Left hindlimb (tissue), 1 donor: ENCODE measurements around the gene GJB2.

Source experiments
- DNase-seq: peaks from one replicate; pipeline ENCODE4 v3.0.0-alpha.2; 2018

Gene GJB2

DNA sequence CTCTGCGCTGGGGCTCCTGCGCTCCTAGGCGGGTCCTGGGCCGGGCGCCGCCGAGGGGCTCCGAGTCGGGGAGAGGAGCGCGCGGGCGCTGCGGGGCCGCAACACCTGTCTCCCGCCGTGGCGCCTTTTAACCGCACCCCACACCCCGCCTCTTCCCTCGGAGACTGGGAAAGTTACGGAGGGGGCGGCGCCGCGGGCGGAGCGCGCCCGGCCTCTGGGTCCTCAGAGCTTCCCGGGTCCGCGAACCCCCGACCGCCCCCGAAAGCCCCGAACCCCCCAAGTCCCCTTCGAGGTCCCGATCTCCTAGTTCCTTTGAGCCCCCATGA, at the start of gene GJB2:
Gene GJB2 (minus strand): TSS at position 103 of the 326 bp plus-strand sequence. CDS start 3,357 bp downstream, outside the sequence.
- no peak for DNase-seq

GRCh38 chr13:20241593-20241992, 48.9 kb upstream of the GJB2 start:
- DNase-seq, result no peak

DNA sequence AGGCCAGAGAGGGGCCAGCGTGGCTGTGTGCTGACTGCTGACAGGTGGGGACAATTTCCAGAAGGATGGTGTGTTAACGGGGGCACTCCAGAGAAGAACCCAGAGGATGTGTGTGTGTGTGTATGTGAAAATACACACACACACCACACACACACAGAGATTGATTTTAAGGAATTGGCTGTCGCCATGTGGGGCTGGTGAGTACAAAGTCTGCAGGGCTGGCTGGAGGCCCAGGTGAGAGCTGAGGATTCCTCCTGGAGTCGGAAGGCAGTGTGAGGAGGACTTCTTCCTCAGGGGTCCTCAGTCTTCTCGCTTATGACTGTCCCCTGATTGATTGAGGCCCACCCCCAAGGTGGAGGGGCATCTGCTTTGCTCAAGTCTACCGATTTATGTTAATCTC, 47.0 kb upstream of the GJB2 start:
- no peak for DNase-seq

DNA sequence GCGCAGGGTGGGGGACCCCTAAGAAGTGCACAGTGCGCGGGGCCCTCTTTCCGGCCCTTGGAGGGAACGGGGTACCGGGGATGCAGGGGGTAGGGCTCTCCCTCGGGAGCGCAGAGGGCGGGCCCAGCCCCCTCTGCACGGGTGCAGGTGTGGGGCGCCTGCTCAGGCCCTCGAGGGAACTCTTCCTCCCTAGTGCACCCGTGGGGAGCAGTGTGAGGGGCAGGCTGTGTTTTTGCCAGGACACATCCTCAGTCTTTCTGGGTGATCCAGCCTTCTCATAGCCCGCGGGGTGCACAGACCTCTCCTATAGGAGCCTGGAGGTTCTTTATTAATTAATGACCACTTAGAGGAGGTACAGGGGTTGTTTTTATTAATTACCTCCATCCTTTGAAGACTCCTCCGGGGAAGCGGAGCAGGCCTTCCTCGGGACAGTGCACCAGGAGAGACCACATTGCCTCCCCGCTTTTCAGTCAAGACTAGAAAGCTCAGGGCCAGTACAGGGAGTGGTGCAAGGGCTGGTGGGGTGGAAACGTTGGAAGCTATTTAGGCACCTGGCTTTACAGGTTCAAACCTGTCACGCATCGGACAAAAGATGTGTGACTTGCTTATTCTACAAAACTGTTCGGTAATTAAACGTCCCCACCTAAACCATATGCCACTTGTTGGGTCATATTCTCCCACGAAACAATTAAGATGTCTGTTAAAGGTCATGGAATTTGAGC, 40.0 kb upstream of the GJB2 start:
- DNase-seq, result no peak

DNA sequence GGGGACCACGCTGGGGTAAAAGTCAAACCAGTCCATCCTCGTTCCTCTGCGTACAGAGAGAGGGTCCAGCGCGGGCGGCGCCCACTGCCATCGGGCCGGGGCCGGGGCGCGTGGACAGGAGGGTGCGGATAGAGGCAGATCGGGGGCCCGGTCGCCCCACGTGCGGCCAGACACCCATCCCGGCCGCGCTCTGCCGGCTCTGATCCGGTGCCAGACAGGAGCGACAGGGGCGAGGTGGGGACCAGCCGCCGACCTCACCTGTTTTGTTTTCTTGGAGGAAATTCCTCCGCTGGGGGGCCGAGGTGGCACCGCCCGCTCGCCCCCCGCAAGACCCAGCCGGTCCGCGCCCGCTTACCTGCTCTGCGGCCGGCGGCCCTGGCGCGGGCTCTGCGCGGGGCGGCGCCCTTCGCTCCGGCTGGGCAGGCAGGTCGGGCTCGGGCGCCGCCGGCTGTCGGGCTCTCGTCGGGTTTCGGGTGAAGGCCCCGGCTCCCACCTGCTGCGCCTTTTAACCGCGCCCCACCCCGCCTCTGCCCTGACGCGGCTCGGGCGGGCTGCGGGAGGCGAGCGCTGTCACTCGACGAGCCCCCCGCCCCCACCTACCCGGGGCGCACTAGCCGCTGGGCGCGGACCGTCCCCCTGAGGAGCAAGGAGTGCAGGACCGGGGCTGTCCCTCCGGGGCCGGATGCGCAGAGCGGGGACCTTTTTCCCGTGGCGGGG, 39.3 kb upstream of the GJB2 start, which contains the start of gene GJB6:
Gene GJB6 (minus strand): TSS at position 481 of the 717 bp plus-strand sequence. CDS start 8,839 bp downstream, outside the sequence.
- DNase-seq, result no peak

GRCh38 chr13:20230913-20231838, 38.4 kb upstream of the GJB2 start:
- no peak for DNase-seq

DNA sequence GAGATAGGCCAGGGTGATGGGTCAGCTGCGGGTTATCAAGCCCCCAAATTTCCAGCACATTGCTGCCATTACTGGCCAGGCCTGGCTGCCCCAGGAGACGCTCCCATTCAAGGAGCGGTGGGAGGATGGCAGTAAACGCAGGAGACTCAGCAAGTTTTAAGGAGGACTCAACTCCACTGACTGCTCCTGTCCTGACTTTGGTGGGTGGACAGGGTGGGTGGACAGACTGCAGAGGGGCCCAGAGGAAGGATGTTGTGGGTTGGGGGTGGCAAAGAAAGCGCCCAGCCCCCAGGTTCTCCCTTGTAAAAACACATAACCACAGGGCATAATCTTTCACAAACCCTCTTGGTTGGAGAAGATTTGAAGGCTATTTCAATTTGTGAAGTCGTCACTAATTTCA, 35.0 kb upstream of the GJB2 start:
- DNase-seq, result no peak

DNA sequence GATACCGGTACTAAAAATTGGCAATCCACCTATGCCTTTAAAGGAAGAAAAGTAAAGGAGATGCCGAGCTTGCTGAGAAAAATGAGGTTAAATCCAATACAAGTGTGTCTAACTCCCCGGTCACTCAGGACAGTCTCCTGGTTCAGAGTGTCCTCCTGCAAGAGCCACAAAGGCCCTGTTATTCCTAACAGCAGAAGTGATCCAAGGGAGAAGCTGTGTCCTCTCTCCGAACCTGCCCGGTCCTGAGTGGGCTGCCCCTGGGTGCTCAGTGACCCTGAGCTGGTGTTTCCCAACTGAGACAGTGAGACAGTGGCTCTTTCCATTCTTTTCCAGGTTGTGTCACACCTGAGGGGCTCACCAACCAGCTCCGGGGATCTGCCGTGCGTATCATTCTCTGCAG, 34.5 kb upstream of the GJB2 start:
- no peak for DNase-seq

- no peak for DNase-seq
These were observed 29.8 kb upstream of the GJB2 start for GRCh38 chr13:20222553-20222952.

GRCh38 chr13:20221772-20222171, 29.0 kb upstream of the GJB2 start:
- no peak for DNase-seq

DNA sequence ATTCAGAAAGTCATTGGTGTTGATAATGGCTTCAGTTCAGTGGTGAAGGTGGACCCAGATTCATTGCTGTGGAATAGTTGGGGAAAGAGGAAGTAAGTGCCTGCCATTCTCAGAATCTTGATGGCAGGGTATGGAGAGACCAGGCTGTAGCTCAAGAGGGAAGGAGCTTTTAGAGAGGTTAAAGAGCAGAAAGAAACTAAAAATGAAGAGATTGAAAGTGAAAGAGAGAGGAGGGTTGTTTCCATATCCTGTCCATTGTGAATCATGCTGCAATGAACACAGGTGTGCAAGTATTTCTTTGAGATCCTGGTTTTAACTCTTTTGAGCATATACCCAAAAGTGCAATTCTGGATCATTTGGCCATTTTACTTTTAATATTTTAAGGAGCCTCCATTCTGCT, 26.8 kb upstream of the GJB2 start:
- DNase-seq, result no peak

DNA sequence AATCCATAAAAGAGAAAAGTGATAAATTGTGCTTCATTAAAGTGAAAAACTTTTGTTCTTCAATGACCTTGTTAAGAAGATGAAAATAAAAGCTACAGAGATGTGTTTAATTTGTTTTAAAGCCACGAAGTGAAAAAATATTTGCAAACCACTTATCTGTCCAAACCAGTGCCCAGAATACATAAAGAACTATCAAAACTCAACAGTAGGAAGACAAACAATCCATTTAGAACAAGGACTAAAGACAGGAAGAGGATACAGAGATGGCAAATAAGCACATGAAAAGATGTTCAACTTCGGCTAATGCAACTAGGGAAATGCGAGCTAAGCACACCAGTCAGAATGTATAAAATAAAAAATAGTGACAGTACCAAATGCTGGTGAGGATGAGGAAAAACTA, 24.4 kb upstream of the GJB2 start:
- no peak for DNase-seq

GRCh38 chr13:20209948-20210347, 17.2 kb upstream of the GJB2 start:
- DNase-seq, result no peak

- no peak for DNase-seq
These were observed 14.0 kb upstream of the GJB2 start for GRCh38 chr13:20206698-20207235.

DNA sequence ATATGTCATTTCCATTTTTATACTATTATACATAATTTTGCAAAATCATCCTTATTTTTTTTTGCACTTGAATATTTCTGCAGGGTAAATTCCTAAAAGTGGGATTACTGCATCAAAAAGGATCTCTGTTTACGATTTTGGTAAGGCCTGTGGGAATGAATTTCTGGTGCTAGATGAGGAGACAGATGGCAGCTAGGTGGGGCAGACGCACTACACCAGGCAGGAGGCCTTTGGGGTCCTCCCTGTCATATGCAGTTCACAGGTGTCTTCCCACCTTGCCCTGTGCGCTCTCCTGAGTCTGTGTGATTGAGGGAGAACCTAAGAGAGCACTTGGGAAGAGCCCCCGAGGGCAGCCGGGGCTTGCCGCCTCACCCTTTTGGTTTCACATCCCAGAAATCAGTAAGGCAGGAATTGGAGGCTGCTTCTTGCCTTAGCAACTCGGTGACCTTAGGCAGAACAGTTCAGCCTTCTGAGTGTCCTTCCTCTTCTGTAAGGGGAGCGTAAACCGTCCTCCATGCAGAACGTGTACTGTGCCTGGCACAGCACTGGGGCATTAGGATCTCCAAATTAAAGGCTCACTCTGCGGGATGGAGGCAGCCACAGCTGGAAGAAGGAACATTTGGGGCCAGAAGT, 13.4 kb upstream of the GJB2 start:
- DNase-seq, result no peak

DNA sequence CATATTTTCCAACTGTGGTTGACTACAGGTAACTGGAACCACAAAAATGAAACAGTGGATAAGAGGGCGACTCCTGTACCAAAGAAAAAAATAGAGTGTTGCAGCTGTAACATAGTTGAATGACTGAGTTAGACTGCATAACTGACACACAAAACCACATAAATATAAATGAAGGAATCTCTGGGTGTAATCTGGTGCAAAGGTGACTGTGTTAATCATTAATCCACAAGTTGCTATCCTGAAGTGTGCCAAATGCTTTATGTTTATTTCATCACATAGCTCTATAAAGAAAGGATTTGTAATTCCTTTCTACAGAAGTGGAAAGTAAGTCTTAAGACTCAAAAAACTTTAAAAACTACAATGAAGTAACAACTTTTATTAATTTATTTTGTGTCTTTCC, 6.0 kb upstream of the GJB2 start:
- DNase-seq, result no peak

- DNase-seq, result no peak
These were observed 4.7 kb upstream of the GJB2 start for GRCh38 chr13:20197361-20197834.

GRCh38 chr13:20195801-20196200, 3.1 kb upstream of the GJB2 start:
- DNase-seq, result no peak

- DNase-seq, result no peak
These were observed 1.3 kb upstream of the GJB2 start for GRCh38 chr13:20193907-20194631.

- no peak for DNase-seq
These were observed 596 bp upstream of the GJB2 start for GRCh38 chr13:20193162-20193906.
